LNCAP (cell line): ENCODE results near the gene SNX5.

ENCODE experiments used
- CTCF ChIP-seq: fragments of 450-650 bp; IDR thresholded peaks from 2 replicates; pipeline ENCODE4 v1.5.1; 2017; ENCODE audit warnings: mild to moderate bottlenecking

SNX5 gene

GRCh38 chr20:17948442-17948841 is 20.2 kb downstream of the SNX5 start:
- TF ChIP-seq CTCF, result no peak

DNA sequence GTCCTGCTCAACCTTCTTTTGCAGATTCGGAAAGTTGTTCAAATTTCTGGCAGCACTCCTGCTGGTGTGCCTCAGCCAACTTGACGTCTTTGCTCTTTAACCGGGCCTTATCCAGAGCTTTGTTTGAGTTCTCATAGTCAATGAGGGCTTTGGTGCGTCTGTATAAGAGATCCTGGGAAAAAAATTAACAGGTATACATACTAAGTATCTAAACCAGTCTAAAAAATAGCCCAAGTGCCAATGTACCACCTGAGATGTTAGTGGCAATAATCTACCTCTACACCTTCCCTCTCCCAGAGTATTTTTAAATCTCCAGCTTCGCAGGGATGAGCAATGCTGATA is 21.1 kb downstream of the SNX5 start:
- no peak for TF ChIP-seq CTCF

DNA sequence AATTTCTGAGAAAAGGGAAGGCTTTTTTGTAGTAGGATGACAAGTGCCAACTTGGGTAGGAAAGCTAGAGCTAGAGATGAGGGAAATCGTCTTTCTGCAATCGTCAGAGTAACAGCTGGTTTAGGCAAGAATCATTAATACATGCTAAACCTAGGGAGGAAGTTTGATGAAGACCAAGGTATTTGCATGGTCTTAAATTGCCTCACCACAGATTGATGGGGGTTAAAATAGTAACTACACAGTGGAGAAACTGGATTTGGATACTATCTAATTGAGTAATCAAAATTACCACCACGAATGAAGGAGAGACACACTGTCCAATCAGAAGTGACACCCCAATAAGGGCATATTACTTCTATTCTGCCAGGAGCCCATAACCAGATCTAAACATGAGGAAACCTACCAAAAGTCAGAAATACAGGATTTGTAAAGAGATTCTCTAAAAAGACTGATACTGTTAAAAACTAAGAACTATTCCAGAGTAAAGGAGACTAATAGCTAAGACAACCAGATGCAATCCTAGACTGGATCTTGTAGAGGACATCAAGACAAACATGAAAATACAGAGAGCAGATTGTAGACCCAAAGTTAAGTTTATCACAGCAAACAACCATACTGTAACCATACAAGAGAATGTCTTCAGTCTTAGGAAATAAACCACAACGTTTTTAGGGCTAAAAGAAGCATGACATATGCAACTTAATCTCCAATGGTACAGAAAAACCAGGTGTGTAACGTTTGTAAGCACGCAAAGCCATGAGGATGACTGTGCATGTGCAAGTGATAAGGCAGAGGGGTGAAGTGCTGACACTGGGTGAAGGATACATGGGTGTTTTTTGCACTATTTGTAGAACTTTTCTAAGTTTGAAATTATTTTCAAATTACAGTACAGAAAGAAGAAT is 21.8 kb downstream of the SNX5 start:
- TF ChIP-seq CTCF, result no peak

- no peak for TF ChIP-seq CTCF
Observed at GRCh38 chr20:17946040-17946439, 22.6 kb downstream of the SNX5 start.

DNA sequence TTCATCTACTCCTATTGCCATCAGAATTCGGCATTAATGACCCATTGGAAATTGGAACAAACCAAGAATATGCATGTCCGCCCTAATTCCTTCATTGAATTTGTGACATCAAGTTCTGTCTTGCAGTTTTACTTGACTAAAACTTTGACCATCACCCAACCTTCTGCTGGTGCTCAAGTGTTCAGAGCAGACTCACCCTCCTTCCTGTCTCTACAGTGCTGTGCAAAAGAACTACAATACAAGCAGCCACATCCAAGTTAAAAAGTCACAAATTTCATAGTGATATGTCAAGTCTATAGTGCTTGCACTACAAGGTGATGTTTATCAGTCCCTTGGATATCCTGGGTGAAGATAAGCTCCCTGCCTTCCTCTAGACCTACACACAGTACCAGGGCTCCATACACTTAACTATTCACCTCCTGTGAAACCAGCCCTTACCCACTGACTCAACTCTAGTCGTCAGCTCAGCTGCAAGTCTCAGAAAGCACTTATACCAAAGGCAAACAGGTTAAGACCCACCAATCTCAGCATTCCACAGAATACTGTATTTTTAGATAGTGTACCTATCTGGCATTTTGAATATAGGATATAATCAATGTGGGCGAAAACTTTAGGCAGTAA is 23.6 kb downstream of the SNX5 start:
- TF ChIP-seq CTCF, result no peak

- TF ChIP-seq CTCF, result no peak
Observed at GRCh38 chr20:17943343-17943742, 25.3 kb downstream of the SNX5 start.

DNA sequence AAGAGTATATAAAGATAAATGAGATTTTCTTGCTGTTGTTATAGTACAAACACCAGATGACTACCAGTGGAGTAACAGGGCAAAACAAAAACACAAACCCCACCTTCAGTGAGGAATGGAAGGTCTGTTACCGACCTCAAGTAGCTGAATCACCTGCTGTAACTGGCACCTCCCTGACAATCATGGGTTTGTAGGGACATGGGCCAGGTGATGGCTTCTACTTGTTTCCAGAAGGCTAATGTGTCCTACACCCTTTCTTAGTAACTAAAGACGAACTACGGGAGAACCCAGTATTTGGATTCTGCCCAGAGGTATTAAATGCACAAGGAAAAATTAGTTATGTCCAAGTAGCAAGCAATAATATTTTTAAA is 26.8 kb downstream of the SNX5 start:
- no peak for TF ChIP-seq CTCF
